ENCODE measurements around the gene ANKRD62.

ANKRD62 gene

GRCh38 chr18:12059334-12060181 lies 34.1 kb upstream of the ANKRD62 start:
- no peak for DNase-seq (ENCODE audit: low read depth, low spot score)
- Histone ChIP-seq H3K4me1 (ENCODE audit: insufficient read depth, insufficient read length) (no peaks in the 10 kb centered on the region), H3K27me3 (ENCODE audit: insufficient read depth, insufficient read length) (no peaks in the 10 kb centered on the region), H3K9me3 (ENCODE audit: insufficient read depth, low read length) (peaks cover 42% of the 10 kb centered on the region; the same call in 1 of the 2 replicates), H3K4me3 (ENCODE audit: insufficient read length, low read depth) (no peak overlapping the region), H3K9ac (ENCODE audit: insufficient read length, low read depth) (no peak overlapping the region), H3K36me3 (ENCODE audit: insufficient read depth, insufficient read length, low read length) (no peaks in the 10 kb centered on the region)
- TF ChIP-seq ZNF274 (IDR thresholded peaks at IDR 0.05; ENCODE audit: low read depth, low read length) = no peak
- no peak for TF ChIP-seq SUZ12 (IDR thresholded peaks at IDR 0.05; ENCODE audit: extremely low read depth, insufficient read depth, insufficient read length)
- TF ChIP-seq YY1 (IDR thresholded peaks at IDR 0.05; ENCODE audit: insufficient read depth, insufficient read length) = no peak

GRCh38 chr18:12060182-12060870 lies 33.3 kb upstream of the ANKRD62 start:
- peaks cover 42% of the 10 kb centered on the region; the same call in 1 of the 2 replicates for H3K9me3 ChIP-seq (ENCODE audit: insufficient read depth, low read length)
- no peak overlapping the region for H3K9ac ChIP-seq (ENCODE audit: insufficient read length, low read depth)
- TF ChIP-seq ZNF274 (IDR thresholded peaks at IDR 0.05; ENCODE audit: low read depth, low read length) (no peak), YY1 (IDR thresholded peaks at IDR 0.05; ENCODE audit: insufficient read depth, insufficient read length) (no peak), SUZ12 (IDR thresholded peaks at IDR 0.05; ENCODE audit: extremely low read depth, insufficient read depth, insufficient read length) (no peak)
- no peaks in the 10 kb centered on the region for H3K4me1 ChIP-seq (ENCODE audit: insufficient read depth, insufficient read length)
- H3K4me3 ChIP-seq (ENCODE audit: insufficient read length, low read depth) = no peak overlapping the region
- no peak for DNase-seq (ENCODE audit: low read depth, low spot score)
- no peaks in the 10 kb centered on the region for H3K36me3 ChIP-seq (ENCODE audit: insufficient read depth, insufficient read length, low read length)
- no peaks in the 10 kb centered on the region for H3K27me3 ChIP-seq (ENCODE audit: insufficient read depth, insufficient read length)

GRCh38 chr18:12061685-12062084 lies 32.0 kb upstream of the ANKRD62 start:
- TF ChIP-seq SUZ12 (IDR thresholded peaks at IDR 0.05; ENCODE audit: extremely low read depth, insufficient read depth, insufficient read length) (no peak), YY1 (IDR thresholded peaks at IDR 0.05; ENCODE audit: insufficient read depth, insufficient read length) (no peak), ZNF274 (IDR thresholded peaks at IDR 0.05; ENCODE audit: low read depth, low read length) (no peak)
- no peak for DNase-seq (ENCODE audit: low read depth, low spot score)
- no peaks in the 10 kb centered on the region for H3K4me1 ChIP-seq (ENCODE audit: insufficient read depth, insufficient read length)
- H3K36me3 ChIP-seq (ENCODE audit: insufficient read depth, insufficient read length, low read length) = no peaks in the 10 kb centered on the region
- H3K9me3 ChIP-seq (ENCODE audit: insufficient read depth, low read length) = peaks cover 42% of the 10 kb centered on the region; the same call in 1 of the 2 replicates
- no peak overlapping the region for H3K4me3 ChIP-seq (ENCODE audit: insufficient read length, low read depth)
- H3K9ac ChIP-seq (ENCODE audit: insufficient read length, low read depth) = no peak overlapping the region
- H3K27me3 ChIP-seq (ENCODE audit: insufficient read depth, insufficient read length) = no peaks in the 10 kb centered on the region

GRCh38 chr18:12062974-12063373 lies 30.7 kb upstream of the ANKRD62 start:
- Histone ChIP-seq H3K4me1 (ENCODE audit: insufficient read depth, insufficient read length) (no peaks in the 10 kb centered on the region), H3K9me3 (ENCODE audit: insufficient read depth, low read length) (peaks cover 55% of the 10 kb centered on the region; the same call in 1 of the 2 replicates), H3K36me3 (ENCODE audit: insufficient read depth, insufficient read length, low read length) (no peaks in the 10 kb centered on the region), H3K9ac (ENCODE audit: insufficient read length, low read depth) (no peak overlapping the region), H3K27me3 (ENCODE audit: insufficient read depth, insufficient read length) (no peaks in the 10 kb centered on the region), H3K4me3 (ENCODE audit: insufficient read length, low read depth) (no peak overlapping the region)
- no peak for DNase-seq (ENCODE audit: low read depth, low spot score)
- TF ChIP-seq ZNF274 (IDR thresholded peaks at IDR 0.05; ENCODE audit: low read depth, low read length) (no peak), YY1 (IDR thresholded peaks at IDR 0.05; ENCODE audit: insufficient read depth, insufficient read length) (no peak), SUZ12 (IDR thresholded peaks at IDR 0.05; ENCODE audit: extremely low read depth, insufficient read depth, insufficient read length) (no peak)

GRCh38 chr18:12064086-12064763 lies 29.4 kb upstream of the ANKRD62 start:
- TF ChIP-seq ZNF274 (IDR thresholded peaks at IDR 0.05; ENCODE audit: low read depth, low read length) (no peak), YY1 (IDR thresholded peaks at IDR 0.05; ENCODE audit: insufficient read depth, insufficient read length) (no peak), SUZ12 (IDR thresholded peaks at IDR 0.05; ENCODE audit: extremely low read depth, insufficient read depth, insufficient read length) (no peak)
- Histone ChIP-seq H3K4me1 (ENCODE audit: insufficient read depth, insufficient read length) (no peaks in the 10 kb centered on the region), H3K9ac (ENCODE audit: insufficient read length, low read depth) (no peak overlapping the region), H3K36me3 (ENCODE audit: insufficient read depth, insufficient read length, low read length) (no peaks in the 10 kb centered on the region), H3K4me3 (ENCODE audit: insufficient read length, low read depth) (no peak overlapping the region), H3K9me3 (ENCODE audit: insufficient read depth, low read length) (peaks cover 56% of the 10 kb centered on the region; the same call in 1 of the 2 replicates), H3K27me3 (ENCODE audit: insufficient read depth, insufficient read length) (no peaks in the 10 kb centered on the region)
- no peak for DNase-seq (ENCODE audit: low read depth, low spot score)

GRCh38 chr18:12065397-12065796 lies 28.2 kb upstream of the ANKRD62 start:
- H3K4me1 ChIP-seq (ENCODE audit: insufficient read depth, insufficient read length) = no peaks in the 10 kb centered on the region
- no peak overlapping the region for H3K9ac ChIP-seq (ENCODE audit: insufficient read length, low read depth)
- H3K9me3 ChIP-seq (ENCODE audit: insufficient read depth, low read length) = peaks cover 47% of the 10 kb centered on the region; the same call in 1 of the 2 replicates
- no peaks in the 10 kb centered on the region for H3K27me3 ChIP-seq (ENCODE audit: insufficient read depth, insufficient read length)
- no peak for DNase-seq (ENCODE audit: low read depth, low spot score)
- no peaks in the 10 kb centered on the region for H3K36me3 ChIP-seq (ENCODE audit: insufficient read depth, insufficient read length, low read length)
- H3K4me3 ChIP-seq (ENCODE audit: insufficient read length, low read depth) = no peak overlapping the region
- TF ChIP-seq ZNF274 (IDR thresholded peaks at IDR 0.05; ENCODE audit: low read depth, low read length) (no peak), YY1 (IDR thresholded peaks at IDR 0.05; ENCODE audit: insufficient read depth, insufficient read length) (no peak), SUZ12 (IDR thresholded peaks at IDR 0.05; ENCODE audit: extremely low read depth, insufficient read depth, insufficient read length) (no peak)
